Measurements from ENCODE around the gene TMC8. TPM values are rescaled to one million over a fixed set of nuclear protein-coding genes. Genes with fewer than 3 reads are reported as not detected.

TMC8 gene
- total and polyA plus RNA-seq, 2 experiments from 2014 or later, result 1.2 to 1.3 TPM

GRCh38 chr17:78092794-78093324, 37.7 kb upstream of the TMC8 start (continued):
- TF ChIP-seq ZNF462 (CRISPR knock-in tag; IDR thresholded peaks at IDR 0.05) (no peak), ZNF114 (CRISPR knock-in tag; IDR thresholded peaks at IDR 0.05) (no peak), REST (IDR thresholded peaks at IDR 0.05; ENCODE audit: unreplicated experiment) (no peak), NANOG (IDR thresholded peaks at IDR 0.05; ENCODE audit: borderline replicate concordance) (no peak), ZNF331 (CRISPR knock-in tag; IDR thresholded peaks at IDR 0.05; ENCODE audit: low read depth) (no peak), STAT1 (IDR thresholded peaks at IDR 0.05; ENCODE audit: unreplicated experiment) (no peak), POLR2AphosphoS5 (IDR thresholded peaks at IDR 0.05; ENCODE audit: low read depth) (no peak)

Data from GM23338 (cell line).